ENCODE results near the gene MPPED2.

- no peak for TF ChIP-seq EP300 (IDR thresholded peaks at IDR 0.05)
- TF ChIP-seq POLR2AphosphoS5 (IDR thresholded peaks at IDR 0.05): no peak
- no peak for TF ChIP-seq CTCF (IDR thresholded peaks at IDR 0.05)
- TF ChIP-seq POLR2A (IDR thresholded peaks at IDR 0.05): no peak
Measured at GRCh38 chr11:30485756-30486155, 100.4 kb downstream of the MPPED2 start.
